Loucy (cell line): ENCODE data around the gene MCEMP1.

Experiments
- CTCF ChIP-seq: fragments of 200-600 bp; sonication (generic); conservative IDR thresholded peaks from 2 replicates; pipeline ENCODE4 v1.5.1; 2014; ENCODE audit warnings: mild to moderate bottlenecking, antibody characterized with exemption, low read length
- EZH2phosphoT487 ChIP-seq: fragments of 200-600 bp; IDR thresholded peaks from 2 replicates; pipeline ENCODE4 v1.6.1; 2018; ENCODE audit warnings: antibody characterized with exemption, mild to moderate bottlenecking, moderate library complexity, borderline replicate concordance

GRCh38 chr19:7645656-7646425, 31.0 kb upstream of the MCEMP1 start:
- TF ChIP-seq CTCF (no peak), EZH2phosphoT487 (no peak)
